ENCODE measurements around the gene PRR7. TPM values are rescaled to one million over a fixed set of nuclear protein-coding genes. Genes with fewer than 3 reads are reported as not detected.

The PRR7 gene, protein sequence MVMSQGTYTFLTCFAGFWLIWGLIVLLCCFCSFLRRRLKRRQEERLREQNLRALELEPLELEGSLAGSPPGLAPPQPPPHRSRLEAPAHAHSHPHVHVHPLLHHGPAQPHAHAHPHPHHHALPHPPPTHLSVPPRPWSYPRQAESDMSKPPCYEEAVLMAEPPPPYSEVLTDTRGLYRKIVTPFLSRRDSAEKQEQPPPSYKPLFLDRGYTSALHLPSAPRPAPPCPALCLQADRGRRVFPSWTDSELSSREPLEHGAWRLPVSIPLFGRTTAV
- total RNA-seq (2021; ENCODE audit: unreplicated experiment), result 39.2 TPM
- 61.1 TPM for polyA plus RNA-seq (2012; ENCODE audit: insufficient read length)
- percentile 60 among the genes with signal in this experiment for Bru-seq, nascent RNA
- BruChase-seq, experiment 1, labeled RNA remaining after a 2-hour chase, result percentile 78 among the genes with signal in this experiment
- percentile 68 among the genes with signal in this experiment for BruChase-seq, experiment 2, labeled RNA remaining after a 6-hour chase
- long read RNA-seq, transcript PRR7-202 (3 exons, 1,345 nt), result major isoform, 11 of 23 reads
- long read RNA-seq, partial matches to known transcripts, result 6 of 23 reads
- long read RNA-seq, other reads (novel, unspliced or antisense), result 4 of 23 reads

DNA sequence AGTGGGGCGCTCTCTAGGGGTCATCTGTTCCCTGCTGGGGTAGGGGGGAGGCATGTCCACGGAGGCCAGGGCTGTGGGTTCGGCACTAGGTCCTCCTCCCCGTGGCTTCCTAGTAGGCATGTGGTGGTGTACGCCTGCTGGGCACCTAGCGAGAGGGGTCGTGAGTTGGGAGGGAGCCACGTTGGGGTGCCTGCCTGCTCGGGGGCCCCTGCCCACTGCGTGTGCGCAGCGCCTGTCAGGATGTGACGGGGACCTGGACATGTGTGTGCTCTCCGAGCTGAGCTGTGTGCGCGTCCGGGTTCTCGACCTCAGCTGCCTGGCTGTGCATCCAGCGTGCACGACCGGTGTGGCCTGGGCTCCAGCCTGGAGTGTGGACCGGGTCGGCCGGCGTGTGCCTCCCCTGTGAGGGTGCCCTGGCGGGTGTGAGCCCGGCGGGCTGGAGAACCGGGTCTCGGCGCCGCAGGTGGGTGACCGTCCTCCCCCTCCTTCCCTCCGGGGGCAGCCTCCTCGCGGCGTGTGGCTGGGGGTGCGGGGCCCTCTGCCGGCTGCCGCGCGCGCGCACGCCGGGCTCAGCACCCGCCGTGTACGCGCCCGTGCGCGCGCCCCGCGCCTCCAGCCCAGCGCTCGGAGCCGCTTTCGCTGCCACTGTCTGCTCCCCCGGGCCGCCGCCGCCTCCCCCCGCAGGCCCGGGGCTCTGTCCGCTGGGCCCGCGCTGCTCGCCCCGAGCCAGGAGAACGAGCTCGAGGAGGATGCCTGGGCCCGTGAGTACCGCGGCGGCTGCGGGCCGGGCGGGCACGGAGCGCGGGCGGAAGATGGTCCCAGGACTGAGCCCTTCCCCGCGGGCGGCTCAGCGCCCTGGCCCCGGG lies at the start of gene PRR7:
PRR7 (plus strand) TSS at position 615 of the 866 bp plus-strand sequence. CDS start 8,254 bp downstream, outside the sequence.
- Histone ChIP-seq H3K4me3 (ENCODE audit: low read depth in 2 of 2, low read length in 2 of 2) (peak within 1 kb of the TSS; percentile 54 to 70), H3K27ac (ENCODE audit: low read length) (peak within 1 kb of the TSS; percentile 84), H3K36me3 (ENCODE audit: control insufficient read depth, insufficient read depth, low read length) (no peaks in the 10 kb centered on the region; the same call in 1 of the 2 replicates), H3K9me3 (ENCODE audit: control insufficient read depth, insufficient read depth, low read depth, low read length) (no peaks in the 10 kb centered on the region), H3K4me1 (ENCODE audit: control insufficient read depth, insufficient read depth, low read length) (peaks cover 51% of the 10 kb centered on the region), H3K27me3 (ENCODE audit: control insufficient read depth, insufficient read depth, low read length) (no peaks in the 10 kb centered on the region)
- CTCF ChIA-PET, result interaction anchor here (0.7 kb wide), 1 partner anchor 76 kb away, joined by 3 read pairs; no protein-coding TSS in a partner anchor
- in situ Hi-C loops (cut with HindIII; ENCODE audit: low pct_unique_long_range_greater_than_20kb, low sequenced_read_pairs), result no loop called here
- TF ChIP-seq, protein P1, sequence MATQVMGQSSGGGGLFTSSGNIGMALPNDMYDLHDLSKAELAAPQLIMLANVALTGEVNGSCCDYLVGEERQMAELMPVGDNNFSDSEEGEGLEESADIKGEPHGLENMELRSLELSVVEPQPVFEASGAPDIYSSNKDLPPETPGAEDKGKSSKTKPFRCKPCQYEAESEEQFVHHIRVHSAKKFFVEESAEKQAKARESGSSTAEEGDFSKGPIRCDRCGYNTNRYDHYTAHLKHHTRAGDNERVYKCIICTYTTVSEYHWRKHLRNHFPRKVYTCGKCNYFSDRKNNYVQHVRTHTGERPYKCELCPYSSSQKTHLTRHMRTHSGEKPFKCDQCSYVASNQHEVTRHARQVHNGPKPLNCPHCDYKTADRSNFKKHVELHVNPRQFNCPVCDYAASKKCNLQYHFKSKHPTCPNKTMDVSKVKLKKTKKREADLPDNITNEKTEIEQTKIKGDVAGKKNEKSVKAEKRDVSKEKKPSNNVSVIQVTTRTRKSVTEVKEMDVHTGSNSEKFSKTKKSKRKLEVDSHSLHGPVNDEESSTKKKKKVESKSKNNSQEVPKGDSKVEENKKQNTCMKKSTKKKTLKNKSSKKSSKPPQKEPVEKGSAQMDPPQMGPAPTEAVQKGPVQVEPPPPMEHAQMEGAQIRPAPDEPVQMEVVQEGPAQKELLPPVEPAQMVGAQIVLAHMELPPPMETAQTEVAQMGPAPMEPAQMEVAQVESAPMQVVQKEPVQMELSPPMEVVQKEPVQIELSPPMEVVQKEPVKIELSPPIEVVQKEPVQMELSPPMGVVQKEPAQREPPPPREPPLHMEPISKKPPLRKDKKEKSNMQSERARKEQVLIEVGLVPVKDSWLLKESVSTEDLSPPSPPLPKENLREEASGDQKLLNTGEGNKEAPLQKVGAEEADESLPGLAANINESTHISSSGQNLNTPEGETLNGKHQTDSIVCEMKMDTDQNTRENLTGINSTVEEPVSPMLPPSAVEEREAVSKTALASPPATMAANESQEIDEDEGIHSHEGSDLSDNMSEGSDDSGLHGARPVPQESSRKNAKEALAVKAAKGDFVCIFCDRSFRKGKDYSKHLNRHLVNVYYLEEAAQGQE (IDR thresholded peaks at IDR 0.05; ENCODE audit: insufficient read depth in 1 of 2, low read depth in 2 of 2, low read length in 1 of 2), result no peak; a peak in 1 of 4 replicates
- TF ChIP-seq POLR2AphosphoS5 (IDR thresholded peaks at IDR 0.05; ENCODE audit: low read depth, low read length) (peak; percentile 52), SIN3A (IDR thresholded peaks at IDR 0.05; ENCODE audit: borderline replicate concordance, insufficient read depth, low read depth, low read length) (0 out of 2 replicates have a peak, but pooled peaks have one; percentile 22)
- no peak for DNase-seq (ENCODE audit: low read depth, low spot score)
- intact Hi-C loops (cut with micrococcal nuclease; ENCODE audit: unreplicated experiment), result no loop called here
- no TSS peak for BruUV-seq (replicated peaks)
- POLR2A ChIA-PET, result interaction anchor here (0.6 to 0.7 kb wide), 3 partner anchors 25 to 162 kb away, joined by 4 read pairs; no protein-coding TSS in a partner anchor
- ATAC-seq, result peak; percentile 74

DNA sequence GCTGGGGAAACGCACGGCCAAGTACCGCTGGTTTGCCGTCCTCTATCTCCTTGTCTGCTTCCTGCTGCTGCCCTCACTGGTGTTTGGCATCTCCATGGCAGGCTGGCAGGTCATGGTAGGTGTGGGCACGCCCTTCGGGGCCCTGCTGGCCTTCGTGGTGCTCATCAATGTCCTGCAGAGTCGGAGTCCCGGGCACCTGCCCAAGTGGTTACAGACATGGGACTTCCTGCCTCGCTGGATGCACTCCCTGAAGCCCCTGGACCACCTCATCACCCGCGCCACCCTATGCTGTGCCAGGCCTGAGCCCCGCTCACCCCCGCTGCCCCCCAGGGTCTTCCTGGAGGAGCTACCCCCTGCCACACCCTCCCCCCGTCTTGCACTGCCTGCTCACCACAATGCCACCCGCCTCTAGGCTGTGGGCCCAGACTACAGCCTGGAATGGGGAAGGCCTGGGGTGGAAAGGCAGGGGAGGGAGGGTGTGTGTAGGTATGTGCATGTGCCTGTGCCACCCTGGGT lies 48.7 kb upstream of the PRR7 start:
- no peaks in the 10 kb centered on the region for H3K9me3 ChIP-seq (ENCODE audit: control insufficient read depth, insufficient read depth, low read depth, low read length)
- BruUV-seq (replicated peaks), result no TSS peak
- H3K4me1 ChIP-seq (ENCODE audit: control insufficient read depth, insufficient read depth, low read length), result peaks cover 7% of the 10 kb centered on the region
- TF ChIP-seq TCF7L2 (IDR thresholded peaks at IDR 0.05; ENCODE audit: low read depth, low read length) (no peak), POLR2AphosphoS5 (IDR thresholded peaks at IDR 0.05; ENCODE audit: low read depth, low read length) (no peak), SIN3A (IDR thresholded peaks at IDR 0.05; ENCODE audit: borderline replicate concordance, insufficient read depth, low read depth, low read length) (no peak)
- TF ChIP-seq, protein P1 (IDR thresholded peaks at IDR 0.05; ENCODE audit: insufficient read depth in 1 of 2, low read depth in 2 of 2, low read length in 1 of 2), result no peak
- TF ChIP-seq, protein P2, sequence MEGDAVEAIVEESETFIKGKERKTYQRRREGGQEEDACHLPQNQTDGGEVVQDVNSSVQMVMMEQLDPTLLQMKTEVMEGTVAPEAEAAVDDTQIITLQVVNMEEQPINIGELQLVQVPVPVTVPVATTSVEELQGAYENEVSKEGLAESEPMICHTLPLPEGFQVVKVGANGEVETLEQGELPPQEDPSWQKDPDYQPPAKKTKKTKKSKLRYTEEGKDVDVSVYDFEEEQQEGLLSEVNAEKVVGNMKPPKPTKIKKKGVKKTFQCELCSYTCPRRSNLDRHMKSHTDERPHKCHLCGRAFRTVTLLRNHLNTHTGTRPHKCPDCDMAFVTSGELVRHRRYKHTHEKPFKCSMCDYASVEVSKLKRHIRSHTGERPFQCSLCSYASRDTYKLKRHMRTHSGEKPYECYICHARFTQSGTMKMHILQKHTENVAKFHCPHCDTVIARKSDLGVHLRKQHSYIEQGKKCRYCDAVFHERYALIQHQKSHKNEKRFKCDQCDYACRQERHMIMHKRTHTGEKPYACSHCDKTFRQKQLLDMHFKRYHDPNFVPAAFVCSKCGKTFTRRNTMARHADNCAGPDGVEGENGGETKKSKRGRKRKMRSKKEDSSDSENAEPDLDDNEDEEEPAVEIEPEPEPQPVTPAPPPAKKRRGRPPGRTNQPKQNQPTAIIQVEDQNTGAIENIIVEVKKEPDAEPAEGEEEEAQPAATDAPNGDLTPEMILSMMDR (IDR thresholded peaks at IDR 0.05), result no peak
- H3K36me3 ChIP-seq (ENCODE audit: control insufficient read depth, insufficient read depth, low read length), result no peaks in the 10 kb centered on the region
- in situ Hi-C loops (cut with HindIII; ENCODE audit: low pct_unique_long_range_greater_than_20kb, low sequenced_read_pairs), result no loop called here
- ChIA-PET POLR2A (no interaction called here), CTCF (no interaction called here)
- no peaks in the 10 kb centered on the region for H3K27me3 ChIP-seq (ENCODE audit: control insufficient read depth, insufficient read depth, low read length)
- H3K27ac ChIP-seq (ENCODE audit: low read length), result no peak overlapping the region
- ATAC-seq, result no peak
- no peak for DNase-seq (ENCODE audit: low read depth, low spot score)
- no peak overlapping the region for H3K4me3 ChIP-seq (ENCODE audit: low read depth in 2 of 2, low read length in 2 of 2)
- intact Hi-C loops (cut with micrococcal nuclease; ENCODE audit: unreplicated experiment), result no loop called here

All from Panc1 (cell line).